NK-92 treated with Interleukin-12 subunit alpha and Interleukin-12 subunit beta, amount 100 ng/mL, for 24 hours (cell line): ENCODE measurements around the gene SLC25A1.

Source experiments
- DNase-seq: peaks from one replicate; lab custom pipeline; 2025; lab: John Stamatoyannopoulos, UW

Gene SLC25A1

DNA sequence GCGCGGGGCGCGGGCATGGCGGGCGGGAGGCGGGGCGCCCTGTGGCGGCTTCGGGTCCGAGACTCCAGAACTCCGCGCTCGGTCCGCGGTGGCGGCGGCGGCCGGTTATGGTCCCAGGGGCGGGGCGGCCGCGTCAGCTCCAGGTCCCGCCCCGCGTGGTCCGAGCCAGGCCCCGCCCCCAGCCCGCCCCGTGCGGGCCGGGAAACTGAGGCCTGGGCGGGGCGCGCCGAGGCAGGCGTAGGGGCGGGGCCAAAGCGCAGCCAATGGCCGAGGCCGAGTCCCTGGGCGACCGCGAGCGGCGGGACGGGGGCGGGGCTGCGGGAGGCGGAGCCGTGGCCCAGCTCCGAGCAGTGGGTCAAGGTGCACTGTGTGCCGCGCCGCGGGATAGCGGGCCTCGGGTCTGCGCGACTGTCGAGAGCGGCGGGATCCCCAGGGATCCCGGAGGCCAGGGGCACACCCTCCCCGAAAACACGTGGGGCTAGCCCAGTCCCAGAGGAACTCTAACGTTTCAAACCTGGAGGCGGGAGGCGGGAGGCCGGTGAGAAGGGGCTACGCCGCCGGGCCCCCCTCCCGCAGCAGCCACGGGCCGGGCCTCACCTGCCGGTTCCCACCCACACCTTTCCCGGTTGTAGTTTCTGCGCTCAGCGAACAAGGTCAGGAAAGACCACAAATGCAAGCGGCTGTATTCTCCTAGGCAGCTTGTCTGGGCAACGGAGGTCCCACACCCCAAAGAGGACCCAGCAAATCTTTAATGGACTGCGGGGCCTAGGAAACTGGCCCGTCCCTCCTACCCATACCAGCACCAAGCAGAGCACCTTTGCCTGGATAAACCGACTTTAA, at the start of gene SLC25A1:
Gene SLC25A1 (minus strand): TSS at position 80 of the 840 bp plus-strand sequence. CDS start 63 bp downstream, at position 17.
- peak; percentile 69 for DNase-seq

DNA sequence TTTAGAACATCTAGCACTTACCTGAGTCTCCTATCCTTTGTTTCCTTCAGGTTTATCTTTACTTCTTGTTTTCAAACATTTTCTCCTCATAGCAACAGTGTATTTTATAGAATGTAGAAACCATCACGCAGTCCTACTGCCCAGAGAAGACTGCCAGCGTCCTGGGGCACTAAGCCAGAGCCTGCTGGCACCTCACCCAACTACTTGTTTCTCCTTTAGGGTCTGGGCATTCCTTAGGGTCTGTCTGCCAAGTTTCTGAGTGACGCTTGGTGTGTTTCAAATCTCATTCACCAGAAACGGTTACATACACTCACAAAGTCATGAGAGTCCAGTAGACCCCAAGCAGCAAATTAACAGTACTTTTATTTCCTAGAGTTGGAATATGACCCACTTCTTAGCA, 49.6 kb upstream of the SLC25A1 start:
- DNase-seq: no peak

DNA sequence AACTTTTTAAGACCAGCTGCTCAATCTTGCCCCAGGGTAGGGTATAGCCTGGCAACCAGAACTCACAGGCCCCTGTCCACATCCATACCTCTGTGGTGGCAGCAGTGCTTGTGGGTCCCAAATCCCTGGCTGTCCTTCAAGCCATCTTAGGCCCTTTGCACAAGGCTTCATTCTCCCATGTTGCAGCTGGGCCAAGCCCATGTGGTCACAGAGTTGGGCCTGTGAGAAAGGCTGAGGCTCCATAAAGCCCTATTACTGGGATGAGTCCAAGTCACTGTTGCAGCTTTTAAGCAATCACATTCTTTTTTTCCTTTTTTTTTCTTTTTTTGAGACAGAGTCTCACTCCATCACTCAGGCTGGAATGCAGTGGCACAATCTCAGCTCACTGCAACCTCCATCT, 47.9 kb upstream of the SLC25A1 start:
- no peak for DNase-seq

DNA sequence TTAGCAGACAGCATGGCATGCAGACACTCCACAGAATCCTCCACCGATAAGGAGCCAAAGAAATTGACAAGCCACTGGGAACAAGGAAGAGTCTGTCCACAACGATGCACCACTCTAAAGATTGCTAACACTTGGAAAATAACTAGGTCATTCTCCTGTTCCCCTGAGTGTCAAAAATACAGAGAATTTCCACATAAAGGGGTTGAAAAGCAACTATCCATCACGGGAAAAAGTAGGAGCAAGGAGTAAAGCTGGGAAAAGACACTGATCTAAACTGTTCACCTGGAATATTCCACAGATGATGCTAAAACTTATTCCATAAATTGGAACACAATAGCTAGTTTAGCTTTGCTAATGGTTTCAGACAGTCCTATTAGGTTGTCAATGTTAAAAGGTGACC, 47.0 kb upstream of the SLC25A1 start:
- no peak for DNase-seq

DNA sequence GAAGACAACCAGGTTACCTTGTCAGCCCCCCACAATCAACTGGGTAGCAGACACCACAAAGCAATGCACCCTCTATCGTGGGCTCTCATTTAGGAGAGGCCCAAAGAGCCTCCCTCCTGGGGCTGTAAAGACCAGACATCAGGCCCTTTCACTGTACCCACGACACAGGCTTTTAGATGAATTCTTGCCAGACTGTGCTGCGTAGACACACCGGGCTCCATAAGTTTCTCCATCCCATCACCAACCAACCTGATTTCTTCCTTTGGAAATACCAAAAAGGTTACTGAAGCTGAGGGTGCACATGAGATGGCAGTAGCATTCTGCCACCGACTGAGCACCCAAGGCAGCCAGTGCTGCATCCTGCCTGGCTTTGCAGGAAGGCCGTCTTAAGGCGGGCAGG, 46.4 kb upstream of the SLC25A1 start:
- DNase-seq: no peak

DNA sequence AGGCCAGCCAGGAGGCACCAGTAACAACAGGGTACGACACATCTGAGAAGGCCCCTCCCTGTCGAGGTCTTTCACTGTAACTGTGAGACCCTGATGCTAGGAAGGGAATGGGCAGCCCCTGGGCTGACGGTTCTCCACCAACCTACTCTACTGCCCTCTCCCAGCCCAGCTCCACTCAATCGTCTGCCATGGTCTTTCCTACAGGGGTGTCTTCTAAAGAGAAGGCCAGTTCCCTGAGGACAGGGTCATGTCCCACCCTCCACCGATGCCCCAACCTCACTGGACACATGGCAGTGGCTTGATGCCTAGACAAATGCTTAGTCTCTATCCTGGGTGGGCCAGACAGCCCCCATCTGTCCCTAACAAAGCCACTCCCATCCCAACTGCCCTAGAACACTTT, 46.0 kb upstream of the SLC25A1 start:
- no peak for DNase-seq

DNA sequence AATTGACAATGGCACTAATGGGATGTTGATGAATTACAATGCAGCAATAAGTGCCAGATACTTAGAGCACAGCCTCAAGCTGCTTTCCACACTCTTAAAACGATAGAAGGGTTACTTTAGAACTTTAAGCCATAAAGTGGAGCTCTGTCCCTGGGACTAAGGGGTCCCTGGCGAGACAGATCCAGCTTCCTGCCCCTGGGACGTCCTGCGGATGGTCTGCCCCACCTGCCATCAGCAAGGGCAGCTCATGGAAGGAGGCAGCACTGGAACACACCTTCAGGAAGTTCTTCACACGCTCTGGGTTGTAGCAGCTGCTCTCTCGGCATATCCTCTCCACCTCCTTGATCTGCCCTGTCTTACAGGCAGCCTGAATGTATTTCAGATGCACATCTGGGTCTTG, 45.1 kb upstream of the SLC25A1 start:
- DNase-seq: no peak

DNA sequence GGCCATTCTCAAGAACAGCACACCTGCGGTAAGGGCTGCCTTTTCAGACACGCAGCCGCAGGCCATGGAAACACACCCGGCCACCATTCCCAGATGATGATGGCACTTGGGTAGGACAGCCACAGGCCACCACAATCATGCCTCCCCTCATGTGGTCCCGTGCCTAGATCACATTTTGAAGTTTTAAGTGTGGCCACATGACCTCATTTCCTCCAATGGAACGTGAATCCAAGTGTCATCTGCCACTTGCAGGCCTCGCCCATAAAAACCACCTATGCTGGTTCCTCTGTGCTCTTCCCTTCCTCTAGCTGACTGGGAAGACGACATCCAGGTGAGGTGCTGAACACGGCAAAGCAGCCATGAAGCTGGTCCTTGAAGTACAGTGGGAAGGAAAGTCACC, 44.6 kb upstream of the SLC25A1 start:
- DNase-seq: no peak

DNA sequence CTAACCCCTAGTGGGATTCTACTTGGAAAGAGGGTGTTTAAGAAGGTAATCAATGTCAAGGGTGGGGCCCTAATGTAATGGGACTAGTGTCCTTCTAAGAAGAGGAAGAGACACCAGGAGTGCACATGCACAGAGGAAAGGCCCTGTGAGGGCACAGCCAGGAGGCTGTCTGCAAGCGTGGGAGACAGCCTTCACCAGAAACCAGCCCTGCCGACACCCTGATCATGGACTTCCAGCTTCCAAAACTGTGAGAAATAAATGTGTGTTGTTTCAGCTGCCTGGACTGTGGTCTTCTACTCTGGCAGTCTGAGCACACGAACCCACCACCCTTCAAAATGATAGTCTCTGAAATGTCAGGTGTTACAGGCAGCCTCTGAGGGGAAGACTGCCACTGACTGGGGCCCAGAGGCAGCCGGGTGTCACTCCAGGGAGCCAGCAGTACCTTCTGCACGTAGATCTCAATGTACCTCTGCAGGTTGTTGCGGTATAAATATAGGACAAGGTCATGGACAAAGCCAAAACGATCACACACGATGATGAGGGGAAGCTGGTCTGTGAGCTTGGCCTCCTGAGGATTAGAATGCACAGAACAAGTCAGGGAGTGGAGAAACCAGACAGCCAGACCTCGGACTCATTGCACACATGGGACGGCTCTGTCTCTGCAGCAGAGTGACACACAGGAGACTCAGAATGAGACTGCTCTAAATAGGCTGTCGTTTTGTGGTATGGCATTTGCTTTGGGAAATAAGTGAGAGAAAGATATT, 43.9 kb upstream of the SLC25A1 start:
- no peak for DNase-seq

DNA sequence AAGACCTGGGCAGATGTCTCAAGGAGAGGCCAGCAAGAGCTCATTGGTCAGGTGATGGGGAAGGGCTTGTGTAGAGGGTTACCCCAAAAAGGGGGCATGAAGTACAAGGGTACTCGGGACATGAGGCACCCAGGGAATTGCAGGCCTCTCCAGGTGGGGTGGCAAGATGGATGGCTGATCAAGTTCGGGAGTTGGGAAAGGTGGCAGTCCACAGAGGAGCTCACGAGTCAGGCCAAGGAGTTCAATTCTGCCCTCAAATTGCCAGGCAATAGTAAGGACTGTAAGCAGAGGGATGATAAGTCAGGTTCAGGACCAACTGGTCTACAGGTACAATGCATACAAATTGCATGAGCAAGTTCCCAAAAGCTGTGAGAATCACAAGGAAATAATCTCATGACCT, 42.3 kb upstream of the SLC25A1 start:
- no peak for DNase-seq

DNA sequence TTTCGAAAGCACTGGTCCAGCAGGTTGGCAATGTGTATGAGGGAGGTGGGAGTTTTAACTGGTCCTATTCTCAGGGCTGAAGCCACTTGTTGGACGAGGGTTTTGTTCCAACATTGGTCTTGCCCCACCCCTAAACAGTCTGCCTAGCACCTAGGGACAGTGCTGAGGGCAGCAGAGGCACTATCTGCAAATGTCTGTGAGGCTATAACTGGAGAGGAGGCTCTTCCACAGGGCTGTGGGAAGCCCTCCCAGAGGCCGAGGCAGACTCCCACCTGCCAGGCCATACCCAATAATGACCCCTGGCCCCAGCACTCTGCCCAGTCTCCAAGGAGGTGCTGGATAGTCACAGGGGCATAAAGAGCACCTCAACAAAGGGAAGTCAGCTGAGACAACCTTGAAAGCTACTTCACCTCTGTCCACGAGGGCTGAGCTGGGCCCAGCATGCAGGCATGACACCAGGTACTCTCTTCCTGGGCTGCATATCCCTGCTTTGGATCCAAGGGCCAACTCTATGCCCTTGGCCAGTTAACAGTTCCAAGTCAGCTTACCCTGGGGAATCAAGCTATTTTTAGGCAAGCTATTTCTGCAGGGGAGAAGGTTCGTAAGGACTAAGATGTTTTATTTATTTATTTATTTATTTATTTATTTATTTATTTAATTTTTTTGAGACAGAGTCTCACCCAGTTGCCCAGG, 40.2 kb upstream of the SLC25A1 start:
- no peak for DNase-seq

DNA sequence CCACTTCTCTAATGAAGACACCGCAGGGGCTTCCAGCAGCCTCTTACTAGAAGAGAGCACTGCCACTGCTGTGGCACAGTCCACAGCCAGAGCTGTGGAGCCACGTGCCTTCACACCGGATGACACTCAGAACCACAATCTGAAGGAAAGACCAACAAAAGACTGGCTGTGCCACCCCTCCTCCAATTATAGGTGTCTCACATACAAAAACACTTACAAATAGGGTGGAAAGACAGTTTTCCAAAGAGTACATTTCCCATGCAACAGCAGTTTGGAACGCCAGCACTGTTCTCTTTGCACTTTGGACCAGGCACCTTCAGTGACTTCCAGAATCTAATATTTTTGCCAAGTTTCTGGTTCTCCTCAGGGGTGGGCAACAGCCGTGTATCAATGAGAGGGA, 38.0 kb upstream of the SLC25A1 start:
- DNase-seq: no peak

DNA sequence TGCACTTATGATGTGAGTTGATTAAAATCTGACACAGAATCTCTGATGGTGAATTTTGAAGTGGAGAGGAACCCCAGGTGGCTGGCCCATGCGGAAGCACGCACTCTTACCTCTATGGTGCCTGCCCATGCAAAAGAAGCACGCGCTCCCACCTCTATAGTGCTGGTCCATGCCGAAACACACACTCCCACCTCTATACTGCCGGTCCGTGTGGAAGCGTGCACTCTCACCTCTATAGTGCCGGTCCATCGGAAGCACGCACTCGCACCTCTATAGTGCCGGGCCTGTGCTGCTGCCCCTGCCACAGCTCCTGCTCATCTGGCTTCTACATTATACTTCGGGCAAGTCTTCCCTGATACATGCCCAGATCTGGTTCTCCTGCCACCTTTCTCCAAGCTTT, 36.8 kb upstream of the SLC25A1 start:
- no peak for DNase-seq

DNA sequence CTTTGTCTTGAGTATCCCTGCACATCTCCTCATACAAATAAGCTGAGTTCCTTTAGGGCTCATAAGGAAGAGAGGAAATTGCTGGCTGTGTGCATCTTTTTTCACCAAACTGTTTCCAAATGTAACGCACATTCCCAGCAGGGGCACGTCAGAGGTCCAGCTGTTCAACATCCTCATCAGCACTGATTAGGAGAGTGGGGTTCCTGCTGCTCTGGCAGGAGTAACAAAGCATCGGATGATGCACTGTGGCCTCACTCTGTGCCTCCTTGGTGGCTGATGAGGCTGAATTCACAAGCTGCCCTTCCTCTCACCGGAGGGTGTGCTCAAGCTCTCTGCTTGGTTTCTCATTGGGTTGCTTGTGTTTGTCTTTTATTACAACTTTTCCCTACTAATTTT, 35.5 kb upstream of the SLC25A1 start:
- DNase-seq: no peak

DNA sequence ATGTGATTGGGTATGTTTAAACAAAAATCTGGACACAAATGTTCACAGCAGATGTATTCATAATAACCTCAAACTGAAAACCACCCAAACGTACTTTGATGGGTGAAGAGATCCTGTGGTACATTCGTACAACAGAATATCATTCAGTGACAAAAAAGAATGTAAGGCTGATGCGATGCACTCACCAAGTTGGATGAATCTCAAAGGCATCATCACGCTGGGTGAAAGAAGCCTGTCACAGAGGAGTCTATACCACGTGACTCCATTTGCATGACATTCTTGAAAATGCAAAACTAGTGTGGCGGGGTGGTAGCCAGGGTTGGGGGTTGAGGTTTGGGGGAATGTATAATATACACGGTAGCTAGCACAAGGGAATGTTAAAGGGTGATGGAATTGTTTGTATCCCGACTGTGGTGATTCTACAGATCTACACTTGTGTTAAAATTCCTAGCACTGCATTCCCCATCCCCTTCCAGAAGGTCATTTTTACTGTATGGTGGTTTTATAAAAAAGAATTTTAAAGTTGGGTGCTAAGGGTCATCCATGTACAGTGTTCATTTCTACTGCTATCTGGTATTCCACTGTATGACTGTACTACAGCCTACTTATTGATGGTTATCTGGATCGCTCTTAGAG, 35.0 kb upstream of the SLC25A1 start:
- DNase-seq: no peak

DNA sequence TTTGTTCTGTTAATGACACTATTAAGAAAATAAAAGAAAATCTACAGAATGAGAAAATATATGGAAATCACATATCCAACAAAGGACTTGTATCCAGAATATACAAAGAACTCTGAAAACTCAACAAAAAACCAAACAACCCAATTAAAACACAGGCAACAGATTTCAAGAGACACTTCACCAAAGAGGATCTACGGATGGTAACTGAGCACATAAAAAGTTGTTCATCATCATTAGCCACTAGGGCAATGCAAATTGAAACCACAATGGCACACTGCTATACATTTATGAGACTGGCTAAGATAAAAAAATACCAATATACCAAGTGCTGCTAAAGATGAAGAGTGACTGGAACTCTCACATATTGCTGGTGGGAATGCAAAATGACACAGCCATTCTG, 34.5 kb upstream of the SLC25A1 start:
- no peak for DNase-seq

DNA sequence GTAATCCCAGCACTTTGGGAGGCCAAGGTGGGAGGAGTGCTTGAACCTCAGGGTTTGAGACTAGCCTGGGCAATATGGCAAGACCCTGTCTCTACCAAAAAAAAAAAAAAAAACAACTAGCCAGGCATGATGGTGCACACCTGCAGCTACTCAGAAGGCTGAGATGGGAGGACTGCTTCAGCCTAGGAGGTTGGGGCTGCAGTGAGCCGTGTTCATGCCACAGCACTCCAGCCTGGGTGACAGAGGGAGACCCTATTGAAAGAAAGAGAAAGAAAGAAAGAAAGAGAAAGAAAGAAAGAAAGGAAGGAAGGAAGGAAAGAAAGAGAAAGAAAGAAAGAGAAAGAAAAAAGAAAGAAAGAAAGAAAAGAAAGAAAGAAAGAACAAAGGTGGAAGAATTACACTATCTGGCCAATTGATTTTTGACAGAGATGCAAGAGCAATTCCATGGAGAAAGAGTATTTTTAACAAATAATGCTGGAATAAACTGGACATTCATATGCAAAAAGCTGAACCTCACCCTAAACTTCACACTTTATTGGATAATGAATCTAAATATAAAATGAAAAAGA, 33.9 kb upstream of the SLC25A1 start:
- no peak for DNase-seq

DNA sequence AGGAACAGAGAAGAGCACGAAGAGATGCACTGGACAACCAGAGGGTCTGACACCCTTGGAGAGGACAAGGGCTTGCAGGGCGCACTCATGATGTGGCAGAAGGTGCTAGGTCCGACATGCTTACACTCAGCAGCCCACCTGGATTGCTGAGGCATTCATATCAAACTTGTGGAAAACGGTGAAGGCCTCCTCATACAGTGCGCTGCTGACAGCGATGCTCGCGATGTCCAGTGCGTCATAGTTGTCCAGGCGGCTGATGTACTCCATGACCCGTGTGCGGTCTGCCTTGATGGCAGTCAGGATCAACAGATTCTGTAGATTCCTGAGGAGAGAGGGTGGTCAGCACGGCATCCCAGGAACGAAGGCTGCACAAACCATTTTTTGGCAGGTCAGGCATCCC, 31.7 kb upstream of the SLC25A1 start:
- DNase-seq: no peak

DNA sequence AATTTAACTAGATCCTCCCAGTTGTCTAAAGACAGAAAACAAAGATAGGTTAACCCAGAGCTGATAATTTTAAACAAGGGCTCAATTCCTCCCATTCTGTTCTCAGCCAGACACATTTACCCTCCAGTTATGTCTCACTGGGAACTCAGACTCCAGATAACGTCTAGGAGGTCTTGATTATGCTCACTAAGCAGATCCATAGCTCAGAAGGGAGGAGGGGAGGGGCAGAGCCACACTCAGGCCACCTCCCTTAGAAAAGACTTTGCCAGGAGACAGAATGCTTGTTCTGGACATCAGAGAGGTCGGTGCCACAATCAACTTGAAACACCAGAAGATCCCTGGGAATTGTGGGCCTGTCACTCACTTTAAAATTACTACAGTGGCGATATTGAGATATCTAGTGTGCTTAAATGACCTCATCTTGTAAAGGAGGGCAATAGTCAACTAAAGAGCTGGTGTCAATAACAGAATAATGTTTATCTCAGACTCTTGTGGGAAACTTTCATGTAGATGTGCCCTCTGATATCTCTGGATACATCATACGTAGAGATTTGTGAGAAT, 29.8 kb upstream of the SLC25A1 start:
- DNase-seq: no peak

DNA sequence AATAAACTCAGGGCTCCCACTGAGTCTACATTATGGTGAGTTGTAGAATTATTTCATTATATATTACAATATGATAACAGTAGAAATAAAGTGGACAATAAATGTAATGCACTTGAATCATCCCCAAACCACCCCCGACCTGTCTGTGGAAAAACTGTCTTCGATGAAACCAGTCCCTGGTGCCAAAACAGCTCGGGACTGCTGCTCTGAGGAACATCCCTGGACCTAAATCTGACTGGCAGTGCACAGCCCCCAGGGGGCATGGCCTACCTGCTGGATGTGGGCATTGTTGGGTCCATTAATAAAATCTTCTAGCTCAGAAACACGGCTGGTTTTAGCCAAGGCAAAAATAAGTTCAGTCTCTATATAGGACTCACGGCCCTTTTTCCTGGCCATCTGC, 29.3 kb upstream of the SLC25A1 start:
- DNase-seq: no peak

DNA sequence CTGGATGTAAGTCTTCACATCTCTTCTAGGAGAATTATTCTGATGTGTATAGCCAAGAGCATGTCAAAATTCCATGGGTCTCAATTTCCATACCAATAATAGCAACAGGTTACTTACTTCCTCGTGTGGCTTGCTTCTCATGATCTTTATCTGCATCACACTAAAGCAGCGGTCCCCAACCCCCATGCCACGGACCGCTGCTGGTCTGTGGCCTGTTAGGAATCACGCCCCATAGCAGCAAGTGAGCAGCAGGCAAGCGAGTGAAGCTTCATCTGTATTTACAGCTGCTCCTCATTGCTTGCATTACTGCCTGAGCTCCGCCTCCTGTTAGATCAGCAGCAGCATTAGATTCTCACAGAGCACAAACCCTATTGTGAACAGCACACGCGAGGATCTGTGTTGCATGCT, 28.9 kb upstream of the SLC25A1 start:
- no peak for DNase-seq

DNA sequence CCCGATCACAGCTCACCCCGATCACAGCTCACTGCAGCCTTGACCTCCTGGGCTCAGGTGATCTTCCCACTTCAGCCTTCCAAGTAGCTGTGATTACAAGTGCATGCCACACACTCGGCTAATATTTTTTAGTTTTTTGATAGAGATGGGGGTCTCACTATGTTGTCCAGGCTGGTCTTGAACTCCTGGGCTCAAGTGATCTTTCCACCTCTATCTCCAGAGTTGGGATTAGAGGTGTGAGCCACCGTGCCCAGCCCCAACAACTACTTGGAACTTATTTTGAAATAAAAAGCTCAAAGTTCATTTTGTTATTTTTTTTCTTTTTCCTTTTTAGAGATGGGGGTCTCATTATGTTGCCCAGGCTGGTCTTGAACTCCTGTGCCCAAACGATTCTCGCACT, 27.8 kb upstream of the SLC25A1 start:
- no peak for DNase-seq
